Stimulated activated naive B cell treated with anti-CD40 and anti-IgM and Interleukin-4, amounts not matched to agents 10 μg/mL and 1 μg/mL and 100 μg/mL, for 72 hours (primary cell): ENCODE results near the gene CLEC18B.
A peak's percentile ranks its signal among the peaks of the same experiment; 100 is the strongest.
"Not testable (repeated sequence)": the region's sequence is repeated elsewhere in the genome, so short reads cannot be mapped to it uniquely, and the experiment has no call there.

ENCODE experiments used
- ATAC-seq, 2 donors: fragments of 150-1000 bp; cut with Tn5 transposase; replicated peaks; 2 replicates each; pipeline ENCODE4 v1.10.0; 2021; ENCODE audit warnings: moderate library complexity in 1 of 2
- DNase-seq: peaks from one replicate; pipeline ENCODE4 v3.0.0; 2021
- H3K27ac Mint-ChIP-seq: one replicate; pipeline ENCODE4 v1.8.0; 2022; ENCODE audit warnings: mild to moderate bottlenecking, mixed read lengths
- H3K27me3 Mint-ChIP-seq, 2 donors: one replicate each; pipeline ENCODE4 v1.8.0; 2022; ENCODE audit warnings: mixed read lengths in 2 of 2
- H3K36me3 Mint-ChIP-seq, 2 donors: one replicate each; pipeline ENCODE4 v1.8.0; 2022; ENCODE audit warnings: mixed read lengths in 2 of 2, mild to moderate bottlenecking in 1 of 2
- H3K4me1 Mint-ChIP-seq, 2 donors: one replicate each; pipeline ENCODE4 v1.8.0; 2022; ENCODE audit warnings: mixed read lengths in 2 of 2, mild to moderate bottlenecking in 1 of 2
- H3K4me3 Mint-ChIP-seq, 2 donors: one replicate each; pipeline ENCODE4 v1.8.0; 2022; ENCODE audit warnings: mild to moderate bottlenecking in 2 of 2, mixed read lengths in 2 of 2, moderate library complexity in 1 of 2
- H3K9me3 Mint-ChIP-seq, 2 donors: one replicate each; pipeline ENCODE4 v1.8.0; 2022; ENCODE audit warnings: mixed read lengths in 2 of 2, mild to moderate bottlenecking in 1 of 2

The CLEC18B gene

DNA sequence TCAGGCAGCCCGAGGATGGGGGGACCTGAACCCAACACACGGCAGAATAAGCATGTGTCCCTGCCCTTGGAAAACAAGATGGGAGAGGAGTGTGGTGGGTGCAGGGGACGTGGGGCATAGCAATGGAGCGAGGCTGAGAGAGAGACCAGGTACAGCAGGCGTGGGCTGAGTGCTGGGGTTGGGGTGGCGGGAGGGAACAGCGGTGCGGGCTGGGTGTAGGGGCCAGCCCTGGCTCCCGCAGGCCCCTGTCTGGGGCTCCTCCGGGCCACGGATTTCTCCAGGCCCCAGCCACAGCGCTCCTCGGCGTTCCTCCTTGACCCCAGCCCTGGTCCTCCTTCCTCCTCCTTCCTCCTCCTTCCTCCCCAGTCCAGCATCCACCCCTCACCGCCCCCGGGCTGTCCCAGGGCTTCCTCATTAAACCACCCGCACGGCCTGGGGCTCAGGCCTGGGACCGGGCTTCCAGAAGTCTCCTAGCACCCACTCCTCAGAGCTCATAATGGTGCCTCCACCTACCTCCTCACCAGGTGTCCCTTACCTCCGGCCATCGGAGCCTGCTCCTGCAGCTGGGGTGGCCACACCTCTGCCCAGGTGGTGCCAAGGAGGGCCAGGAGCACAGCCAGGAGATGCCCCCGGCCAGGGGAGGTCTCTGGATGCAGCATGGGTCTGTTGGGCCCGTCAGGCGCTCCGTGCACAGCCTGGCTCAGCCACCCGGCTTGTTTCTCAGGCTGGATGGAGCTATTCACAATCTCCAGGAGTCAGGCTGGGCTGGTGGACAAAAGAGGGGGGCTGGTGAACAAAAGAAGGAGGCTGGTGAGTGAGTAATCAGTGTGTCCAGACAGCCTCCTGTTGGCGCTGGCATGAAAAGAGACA lies at the start of gene CLEC18B:
CLEC18B (minus strand) TSS at position 867 of the 870 bp plus-strand sequence; CDS start at position 659, 208 bp downstream.
- H3K9me3 Mint-ChIP-seq, H3K4me3 Mint-ChIP-seq, H3K36me3 Mint-ChIP-seq, H3K4me1 Mint-ChIP-seq, ATAC-seq, DNase-seq, H3K27ac Mint-ChIP-seq, H3K27me3 Mint-ChIP-seq: not testable (repeated sequence)

DNA sequence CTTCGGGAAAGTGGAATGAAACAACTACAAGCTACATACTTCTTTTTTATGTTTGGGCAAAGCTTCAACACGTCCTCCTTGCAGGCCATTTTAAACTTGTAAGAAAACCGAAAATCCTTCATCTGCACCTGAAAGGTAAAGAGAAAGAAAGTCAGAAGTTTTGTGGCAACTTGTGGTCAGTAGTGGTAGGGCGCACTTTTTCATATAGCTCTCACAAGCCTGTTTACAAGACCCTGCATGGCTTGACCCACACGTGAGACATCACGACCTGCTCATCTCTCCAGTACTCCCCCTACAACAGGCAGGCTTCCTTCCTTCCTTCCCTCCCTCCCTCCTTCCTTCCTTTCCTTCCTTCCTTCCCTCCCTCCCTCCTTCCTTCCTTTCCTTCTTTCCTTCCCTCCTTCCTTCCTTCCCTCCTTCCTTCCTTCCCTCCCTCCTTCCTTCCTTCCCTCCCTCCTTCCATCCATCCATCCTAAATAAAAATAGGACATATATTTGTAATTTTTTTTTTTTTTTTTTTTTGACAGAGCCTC lies 48.7 kb upstream of the CLEC18B start:
- DNase-seq (no peak), ATAC-seq (no peak)
- H3K27me3 Mint-ChIP-seq = no peaks in the 10 kb centered on the region
- H3K9me3 Mint-ChIP-seq = no peaks in the 10 kb centered on the region
- H3K36me3 Mint-ChIP-seq = peaks cover 36 to 69% of the 10 kb centered on the region in 2 donors
- no peak overlapping the region for H3K4me3 Mint-ChIP-seq
- H3K27ac Mint-ChIP-seq = no peak overlapping the region
- H3K4me1 Mint-ChIP-seq = peaks cover 0 to 3% of the 10 kb centered on the region in 2 donors

DNA sequence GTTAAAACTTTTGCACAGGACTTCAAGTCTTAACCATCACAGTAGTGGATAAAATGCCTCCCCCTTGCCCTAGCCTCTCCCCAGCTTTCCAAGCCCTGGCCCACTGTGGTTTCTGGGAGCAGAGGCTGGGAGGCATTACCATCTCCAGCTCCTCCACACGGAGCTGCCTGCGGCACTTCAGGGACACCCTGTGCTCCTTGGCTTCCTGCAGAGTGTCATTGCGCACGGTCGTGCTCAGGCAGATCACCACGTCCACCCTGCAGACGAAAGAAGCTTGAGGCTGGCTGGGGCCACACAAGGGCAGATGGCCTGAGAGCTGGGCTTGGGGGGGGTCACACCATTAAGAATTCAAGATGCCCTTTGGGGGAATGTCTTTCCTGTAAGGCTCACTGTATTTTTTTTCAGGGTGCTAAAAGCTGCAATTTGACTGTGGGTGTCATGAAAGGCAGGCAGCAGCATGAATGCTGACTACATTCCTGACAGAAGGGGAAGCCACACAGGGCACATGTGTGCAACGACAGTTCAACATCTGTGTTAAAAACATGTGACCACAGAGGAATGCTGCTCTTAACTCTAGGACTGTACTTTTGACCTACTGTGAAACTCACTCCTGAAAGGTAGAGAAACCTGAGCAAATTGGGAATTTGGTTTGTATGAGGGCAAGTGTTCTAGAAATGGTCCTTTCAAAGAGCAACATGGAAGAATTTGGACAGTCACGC lies 47.7 kb upstream of the CLEC18B start:
- Mint-ChIP-seq H3K27me3 (no peaks in the 10 kb centered on the region), H3K4me3 (no peak overlapping the region), H3K36me3 (peaks cover 34 to 70% of the 10 kb centered on the region in 2 donors), H3K4me1 (peaks cover 3 to 11% of the 10 kb centered on the region in 2 donors), H3K9me3 (no peaks in the 10 kb centered on the region), H3K27ac (no peak overlapping the region)
- ATAC-seq (no peak), DNase-seq (no peak)

DNA sequence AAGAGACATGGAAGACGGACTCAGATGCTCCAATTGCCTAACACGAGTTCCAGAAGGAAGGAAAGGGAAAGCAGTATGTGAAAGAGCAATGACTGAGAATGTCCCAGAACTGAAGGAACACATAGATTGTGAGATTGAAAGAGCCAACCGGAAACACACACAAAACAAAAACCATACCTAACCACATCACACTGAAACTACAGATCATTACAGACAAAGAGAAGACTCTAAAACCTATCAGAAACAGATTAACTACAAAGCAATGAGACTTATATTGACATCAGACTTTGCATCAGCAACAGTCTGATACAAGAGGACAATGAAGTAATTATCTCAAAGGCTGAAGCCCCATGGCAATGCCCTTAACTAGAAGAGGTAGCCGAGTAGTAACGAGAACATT lies 45.6 kb upstream of the CLEC18B start:
- no peak overlapping the region for H3K27ac Mint-ChIP-seq
- peaks cover 49 to 76% of the 10 kb centered on the region in 2 donors for H3K36me3 Mint-ChIP-seq
- no peaks in the 10 kb centered on the region for H3K27me3 Mint-ChIP-seq
- DNase-seq (no peak), ATAC-seq (no peak)
- peaks cover 7 to 17% of the 10 kb centered on the region in 2 donors for H3K4me1 Mint-ChIP-seq
- no peaks in the 10 kb centered on the region for H3K9me3 Mint-ChIP-seq
- H3K4me3 Mint-ChIP-seq = no peak overlapping the region

DNA sequence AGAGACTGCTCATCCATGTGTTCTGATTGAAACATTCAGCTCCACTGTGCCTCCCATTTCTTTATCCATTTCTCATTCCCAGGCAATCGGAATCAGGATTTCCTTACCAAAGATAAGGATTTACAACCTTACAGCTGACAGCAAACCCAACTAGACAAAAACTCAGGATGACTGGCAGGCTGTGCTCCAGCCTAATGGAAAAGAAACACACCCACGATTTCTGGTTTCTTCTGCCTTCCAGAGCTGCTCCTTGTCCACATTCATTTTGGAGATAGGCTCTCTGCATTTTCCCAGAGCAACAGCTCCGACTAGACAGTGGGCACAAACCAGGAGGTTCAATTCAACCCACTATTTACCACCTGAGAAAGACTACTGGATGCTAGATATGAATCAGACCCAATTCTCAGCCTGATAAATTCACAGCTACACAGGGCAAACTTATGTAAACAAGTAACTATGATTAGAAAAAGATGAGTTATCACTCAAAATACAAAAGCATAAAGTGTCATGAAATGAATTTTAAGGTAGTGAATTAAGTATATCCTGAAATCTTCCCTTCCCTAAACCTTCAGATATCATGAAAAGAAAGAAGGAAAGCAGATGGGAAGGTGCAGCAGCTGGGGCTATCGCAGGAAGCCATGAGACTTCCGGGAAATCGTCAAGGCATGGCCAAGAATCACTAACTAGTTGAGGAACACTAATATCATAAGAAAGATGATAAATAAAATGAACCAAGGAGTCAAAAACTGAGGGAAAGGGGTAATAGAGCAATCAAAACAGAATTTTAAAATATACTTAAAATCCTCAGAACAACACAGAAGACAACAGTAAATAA lies 44.8 kb upstream of the CLEC18B start:
- Mint-ChIP-seq H3K4me3 (no peak overlapping the region), H3K27ac (peak overlapping the region; percentile 47), H3K27me3 (no peaks in the 10 kb centered on the region), H3K9me3 (no peaks in the 10 kb centered on the region), H3K4me1 (peaks cover 7 to 17% of the 10 kb centered on the region in 2 donors), H3K36me3 (peaks cover 50 to 75% of the 10 kb centered on the region in 2 donors)
- no peak for DNase-seq
- no peak for ATAC-seq

DNA sequence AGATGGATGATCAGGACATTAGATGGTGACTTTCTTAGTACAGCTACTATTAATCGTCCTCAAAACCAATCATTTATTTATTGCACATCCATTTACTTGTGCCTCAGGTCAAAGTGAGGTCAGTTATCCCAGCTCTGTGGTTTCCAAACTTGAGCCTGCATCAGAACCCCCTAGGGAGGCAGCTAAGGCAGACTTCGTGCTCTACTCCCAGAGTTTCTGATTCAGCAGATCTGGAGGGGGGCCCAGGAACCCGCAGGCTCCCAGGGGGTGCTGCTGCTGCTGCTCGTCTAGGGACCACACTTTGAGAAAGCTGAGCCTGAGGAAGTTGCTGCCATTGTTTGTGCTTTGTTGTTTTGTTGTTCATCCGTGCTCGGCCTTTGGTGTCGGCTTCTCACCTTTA lies 44.0 kb upstream of the CLEC18B start:
- DNase-seq (no peak), ATAC-seq (no peak)
- no peaks in the 10 kb centered on the region for H3K27me3 Mint-ChIP-seq
- no peaks in the 10 kb centered on the region for H3K9me3 Mint-ChIP-seq
- H3K36me3 Mint-ChIP-seq = peaks cover 49 to 79% of the 10 kb centered on the region in 2 donors
- no peak overlapping the region for H3K27ac Mint-ChIP-seq
- no peak overlapping the region for H3K4me3 Mint-ChIP-seq
- H3K4me1 Mint-ChIP-seq = peaks cover 7 to 17% of the 10 kb centered on the region in 2 donors

DNA sequence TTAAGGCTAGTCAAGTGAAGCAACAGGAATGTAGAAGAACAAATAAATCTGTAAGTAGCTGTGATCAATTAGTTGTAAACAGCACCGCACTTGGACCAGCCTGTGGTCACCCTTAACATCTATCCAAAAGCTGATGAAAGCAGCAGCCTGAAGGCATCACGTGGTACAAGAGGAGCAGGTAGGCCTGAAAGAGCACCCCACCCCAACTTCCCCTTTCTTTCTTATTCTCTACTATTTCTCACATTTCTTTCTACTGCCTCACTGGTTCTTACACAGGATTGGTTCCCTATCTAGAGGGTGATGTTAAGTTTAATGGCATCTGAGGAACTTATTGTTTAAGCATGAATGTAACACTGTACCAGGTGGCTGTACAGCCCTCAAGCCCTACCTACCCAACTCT lies 42.6 kb upstream of the CLEC18B start:
- Mint-ChIP-seq H3K27me3 (no peaks in the 10 kb centered on the region), H3K27ac (peak overlapping the region; percentile 80), H3K36me3 (peaks cover 52 to 75% of the 10 kb centered on the region in 2 donors), H3K9me3 (no peaks in the 10 kb centered on the region), H3K4me3 (no peak overlapping the region), H3K4me1 (peaks cover 7 to 17% of the 10 kb centered on the region in 2 donors)
- ATAC-seq (peak; percentile 99 to 100), DNase-seq (peak; percentile 35)

DNA sequence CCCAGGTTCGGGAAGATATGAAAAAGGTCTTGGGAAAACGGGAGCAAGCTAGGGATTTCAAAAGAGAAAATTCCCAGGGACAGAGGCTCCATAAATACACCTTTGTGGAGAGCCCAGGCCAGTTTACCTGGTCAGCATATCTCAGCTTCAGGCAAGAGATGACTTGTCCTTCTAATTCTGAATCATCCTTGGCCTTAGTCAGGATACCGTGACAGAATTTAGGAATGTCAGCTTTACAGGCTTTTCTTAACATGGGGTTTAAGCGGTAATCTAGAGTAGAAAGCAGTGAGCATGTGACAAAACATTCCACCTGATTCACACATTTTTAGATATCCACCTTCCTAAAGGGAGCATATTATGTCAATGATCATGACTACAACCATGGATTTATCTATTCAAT lies 41.1 kb upstream of the CLEC18B start:
- no peak overlapping the region for H3K27ac Mint-ChIP-seq
- no peak for ATAC-seq
- no peak for DNase-seq
- peaks cover 7 to 17% of the 10 kb centered on the region in 2 donors for H3K4me1 Mint-ChIP-seq
- no peaks in the 10 kb centered on the region for H3K27me3 Mint-ChIP-seq
- no peaks in the 10 kb centered on the region for H3K9me3 Mint-ChIP-seq
- H3K36me3 Mint-ChIP-seq = peaks cover 57 to 80% of the 10 kb centered on the region in 2 donors
- H3K4me3 Mint-ChIP-seq = no peak overlapping the region

DNA sequence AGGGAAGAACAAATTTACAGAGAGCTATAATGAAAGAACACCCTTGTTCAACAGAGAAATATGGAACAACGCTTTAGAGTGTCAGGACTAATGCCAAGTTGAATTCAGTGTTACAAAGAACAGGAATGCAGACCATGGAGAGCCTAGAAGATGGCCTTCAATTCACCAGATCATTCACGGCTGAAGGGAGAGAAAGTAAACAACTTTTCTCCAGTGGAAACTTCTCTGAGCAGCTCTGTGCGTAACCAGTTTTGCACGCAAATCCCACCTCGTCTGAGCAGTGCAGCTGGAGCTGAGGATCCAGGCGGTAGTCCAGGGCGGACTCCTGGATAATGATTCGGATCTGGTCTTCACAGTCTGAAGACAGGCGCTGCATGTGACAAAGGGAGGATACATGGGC lies 40.5 kb upstream of the CLEC18B start:
- Mint-ChIP-seq H3K4me1 (peaks cover 7 to 17% of the 10 kb centered on the region in 2 donors), H3K36me3 (peaks cover 56 to 76% of the 10 kb centered on the region in 2 donors), H3K27me3 (no peaks in the 10 kb centered on the region), H3K4me3 (no peak overlapping the region), H3K27ac (no peak overlapping the region), H3K9me3 (no peaks in the 10 kb centered on the region)
- DNase-seq (no peak), ATAC-seq (no peak)

DNA sequence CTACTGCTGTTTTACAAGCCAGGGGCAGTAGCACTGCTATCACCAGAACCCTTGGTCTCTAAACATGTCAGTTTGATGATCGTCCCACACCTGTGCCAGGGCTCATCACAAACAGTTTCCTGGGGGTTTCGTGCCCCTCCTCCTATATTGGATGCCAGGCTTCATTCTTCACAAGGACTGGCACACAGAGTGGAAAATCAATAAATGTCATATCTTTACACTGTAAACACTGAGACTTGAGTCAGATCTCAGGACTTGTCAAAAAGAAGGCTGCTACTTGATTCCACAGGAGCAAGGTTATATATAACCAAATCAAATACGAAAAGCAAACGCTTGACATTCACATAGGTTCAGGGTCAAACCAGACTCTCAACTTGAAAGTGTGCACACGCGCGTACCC lies 39.3 kb upstream of the CLEC18B start:
- no peak overlapping the region for H3K27ac Mint-ChIP-seq
- H3K4me3 Mint-ChIP-seq = no peak overlapping the region
- no peak for DNase-seq
- no peak for ATAC-seq
- peaks cover 7 to 17% of the 10 kb centered on the region in 2 donors for H3K4me1 Mint-ChIP-seq
- no peaks in the 10 kb centered on the region for H3K27me3 Mint-ChIP-seq
- H3K36me3 Mint-ChIP-seq = peaks cover 59 to 69% of the 10 kb centered on the region in 2 donors
- no peaks in the 10 kb centered on the region for H3K9me3 Mint-ChIP-seq

DNA sequence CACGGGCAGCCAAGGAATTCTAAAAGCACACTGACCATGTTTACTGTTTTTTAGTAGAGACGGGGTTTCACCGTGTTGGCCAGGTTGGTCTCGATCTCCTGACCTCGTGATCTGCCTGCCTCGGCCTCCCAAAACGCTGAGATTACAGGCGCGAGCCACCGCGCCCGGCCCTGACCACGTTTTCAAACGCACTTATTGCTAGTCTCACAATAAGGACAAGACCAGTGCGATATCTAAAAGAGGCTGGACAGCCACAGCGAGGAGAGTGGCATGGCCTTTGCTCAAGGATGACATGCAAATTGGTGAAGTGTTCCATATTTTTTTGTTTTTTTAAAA lies 35.0 kb upstream of the CLEC18B start:
- Mint-ChIP-seq H3K27me3 (no peaks in the 10 kb centered on the region), H3K36me3 (peaks cover 54 to 61% of the 10 kb centered on the region in 2 donors), H3K9me3 (no peaks in the 10 kb centered on the region), H3K4me1 (peaks cover 19 to 23% of the 10 kb centered on the region in 2 donors), H3K4me3 (no peak overlapping the region), H3K27ac (peak overlapping the region; percentile 22)
- no peak for DNase-seq
- ATAC-seq = no peak

DNA sequence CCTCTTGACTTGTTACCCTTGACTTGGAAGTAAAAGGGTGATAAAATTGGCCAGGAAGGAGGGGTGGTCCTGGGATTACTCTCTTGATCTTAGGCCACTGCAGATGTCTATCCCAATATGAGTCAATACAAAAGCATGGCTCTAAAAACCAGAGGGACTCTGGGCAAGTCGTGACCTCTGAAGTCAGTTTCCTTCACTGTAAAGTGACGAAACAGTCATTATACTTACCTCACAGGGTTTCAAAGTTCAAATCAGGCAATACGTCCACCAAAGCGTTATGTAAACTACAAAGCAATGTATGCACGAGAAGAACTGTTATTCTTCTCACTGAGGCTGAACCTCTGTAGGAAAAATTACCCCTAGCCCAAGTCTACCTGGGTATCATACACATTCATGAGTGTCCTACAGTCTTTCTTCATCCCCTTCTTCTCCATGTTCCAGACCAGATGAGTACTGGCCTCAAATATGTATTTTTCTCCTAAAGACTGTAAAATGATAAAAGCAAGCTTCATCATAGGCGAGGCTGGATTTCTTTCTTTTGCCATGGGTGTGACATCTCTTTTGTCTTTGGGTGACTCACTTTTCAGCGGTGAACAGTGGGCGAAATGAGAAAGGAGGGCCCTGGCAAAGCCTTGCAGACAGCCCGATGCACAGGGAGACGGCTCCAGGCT lies 34.5 kb upstream of the CLEC18B start:
- H3K9me3 Mint-ChIP-seq = no peaks in the 10 kb centered on the region
- no peaks in the 10 kb centered on the region for H3K27me3 Mint-ChIP-seq
- peak overlapping the region; percentile 22 for H3K27ac Mint-ChIP-seq
- DNase-seq (no peak), ATAC-seq (no peak)
- peaks cover 57 to 66% of the 10 kb centered on the region in 2 donors for H3K36me3 Mint-ChIP-seq
- no peak overlapping the region for H3K4me3 Mint-ChIP-seq
- peaks cover 19 to 27% of the 10 kb centered on the region in 2 donors for H3K4me1 Mint-ChIP-seq

DNA sequence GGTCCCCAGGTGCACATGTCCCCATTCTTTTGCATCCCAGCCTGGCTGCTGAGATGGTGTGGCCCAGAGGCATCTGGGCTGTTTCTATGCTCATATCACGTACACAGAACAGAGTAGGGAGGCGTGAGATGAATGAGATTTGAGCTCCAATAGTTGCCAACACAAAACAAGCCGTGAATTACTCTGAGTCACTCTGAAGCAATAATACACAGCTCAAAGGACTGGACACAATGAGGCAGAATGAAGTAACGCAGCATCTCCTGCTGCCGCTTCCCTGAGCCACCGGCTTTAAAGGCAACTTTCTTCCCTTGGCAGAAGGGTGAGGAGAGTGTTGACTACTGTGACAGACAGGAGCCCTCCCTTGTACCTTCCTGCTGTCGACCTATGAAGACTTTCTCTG lies 33.9 kb upstream of the CLEC18B start:
- peaks cover 57 to 62% of the 10 kb centered on the region in 2 donors for H3K36me3 Mint-ChIP-seq
- peaks cover 19 to 27% of the 10 kb centered on the region in 2 donors for H3K4me1 Mint-ChIP-seq
- ATAC-seq (no peak), DNase-seq (no peak)
- H3K4me3 Mint-ChIP-seq = no peak overlapping the region
- no peaks in the 10 kb centered on the region for H3K9me3 Mint-ChIP-seq
- H3K27ac Mint-ChIP-seq = no peak overlapping the region
- H3K27me3 Mint-ChIP-seq = no peaks in the 10 kb centered on the region
